RKO (cell line): ENCODE results near the gene TUG1.

ENCODE experiments used
- DNase-seq: peaks from one replicate; pipeline ENCODE4 v3.0.0-alpha.2; 2016; ENCODE audit warnings: low spot score

TUG1 gene

GRCh38 chr22:30947816-30948454 lies 21.1 kb upstream of the TUG1 start:
- peak; percentile 59 for DNase-seq

DNA sequence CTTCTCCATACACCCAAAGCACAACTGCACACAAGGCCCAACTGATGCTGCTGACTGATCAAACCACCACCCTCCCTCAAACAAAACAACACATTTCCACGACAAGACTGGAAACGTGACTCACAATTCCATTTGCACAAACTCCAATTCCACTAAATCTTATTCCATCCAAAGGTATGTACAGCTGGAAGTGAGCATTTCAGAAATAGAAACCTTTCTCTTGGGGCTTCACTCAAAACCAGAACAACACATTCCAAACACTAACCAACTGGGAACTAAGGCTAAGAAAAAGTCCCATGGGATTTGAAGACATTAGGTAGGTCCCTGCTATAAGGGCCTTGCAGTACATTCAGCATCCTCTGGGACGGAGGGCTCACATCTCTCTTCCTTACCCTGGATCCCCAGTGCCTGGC lies 20.1 kb upstream of the TUG1 start:
- no peak for DNase-seq

GRCh38 chr22:30949934-30950660 lies 19.0 kb upstream of the TUG1 start:
- no peak for DNase-seq

GRCh38 chr22:30953206-30953605 lies 15.9 kb upstream of the TUG1 start:
- no peak for DNase-seq

- DNase-seq: no peak
Observed at GRCh38 chr22:30955153-30955552, 13.9 kb upstream of the TUG1 start.

DNA sequence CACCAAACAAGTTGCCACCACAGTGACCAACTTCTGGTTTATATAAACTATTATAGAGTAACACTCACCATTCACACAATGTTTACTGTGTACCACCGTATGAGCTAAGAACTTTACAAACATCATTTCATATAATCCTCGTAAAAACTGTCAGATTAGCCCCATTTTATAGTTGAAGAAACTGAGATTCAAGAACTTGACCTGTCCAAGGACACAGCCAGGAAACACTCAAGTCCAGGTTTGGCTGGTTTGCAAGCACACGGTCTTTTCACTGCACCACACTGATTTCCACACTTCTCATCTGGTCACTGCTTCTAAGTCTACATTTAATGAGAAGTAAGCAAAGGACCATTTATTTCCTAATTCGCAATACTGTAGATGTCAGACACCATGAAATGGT lies 4.2 kb upstream of the TUG1 start:
- no peak for DNase-seq

DNA sequence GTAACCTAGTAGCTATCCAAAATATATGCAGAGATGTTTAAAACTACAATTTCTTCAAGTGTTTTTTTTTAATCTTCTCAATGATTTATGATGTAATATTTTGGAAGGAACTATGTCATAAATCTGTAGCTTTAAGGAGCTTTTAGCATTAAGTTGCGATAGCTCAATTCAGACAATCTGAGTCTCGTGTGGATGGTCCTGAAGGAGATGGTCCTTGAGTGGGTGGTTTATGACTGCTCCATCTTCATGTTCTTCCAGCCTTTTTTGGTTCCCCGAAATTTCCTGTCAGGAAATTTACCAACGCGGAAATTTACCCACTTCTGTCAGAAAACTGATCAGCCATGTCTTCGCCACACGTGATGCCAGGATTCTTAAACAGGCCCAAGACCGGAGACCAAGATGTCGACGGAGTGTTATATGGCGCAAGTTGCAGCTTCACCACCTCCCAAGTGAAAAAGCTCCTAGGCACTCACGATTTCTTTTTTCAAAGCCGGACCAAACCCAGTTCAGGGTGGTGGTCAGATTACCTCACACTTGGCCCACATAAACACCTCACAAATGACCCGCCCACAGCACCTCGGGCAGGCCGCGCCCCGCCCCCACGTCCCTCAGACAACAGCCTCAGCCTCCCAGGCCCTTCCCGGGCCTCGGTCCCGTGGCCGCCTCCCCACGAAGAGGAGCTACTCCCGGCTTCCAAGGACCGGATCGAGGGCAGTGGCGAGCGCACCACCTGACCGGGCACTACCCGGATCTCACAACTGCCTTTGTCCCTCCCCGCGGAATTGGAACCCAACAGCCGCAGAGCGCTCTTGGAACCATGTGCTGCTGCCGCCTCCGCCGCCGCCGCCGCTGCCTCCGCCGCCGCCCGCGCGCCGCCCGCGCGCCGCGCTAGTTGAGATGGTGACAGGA lies 796 bp upstream of the TUG1 start, which contains the start of gene MORC2:
MORC2 (minus strand) TSS at position 760 of the 909 bp plus-strand sequence. CDS start 885 bp downstream, outside the sequence.
- DNase-seq: peak; percentile 61

DNA sequence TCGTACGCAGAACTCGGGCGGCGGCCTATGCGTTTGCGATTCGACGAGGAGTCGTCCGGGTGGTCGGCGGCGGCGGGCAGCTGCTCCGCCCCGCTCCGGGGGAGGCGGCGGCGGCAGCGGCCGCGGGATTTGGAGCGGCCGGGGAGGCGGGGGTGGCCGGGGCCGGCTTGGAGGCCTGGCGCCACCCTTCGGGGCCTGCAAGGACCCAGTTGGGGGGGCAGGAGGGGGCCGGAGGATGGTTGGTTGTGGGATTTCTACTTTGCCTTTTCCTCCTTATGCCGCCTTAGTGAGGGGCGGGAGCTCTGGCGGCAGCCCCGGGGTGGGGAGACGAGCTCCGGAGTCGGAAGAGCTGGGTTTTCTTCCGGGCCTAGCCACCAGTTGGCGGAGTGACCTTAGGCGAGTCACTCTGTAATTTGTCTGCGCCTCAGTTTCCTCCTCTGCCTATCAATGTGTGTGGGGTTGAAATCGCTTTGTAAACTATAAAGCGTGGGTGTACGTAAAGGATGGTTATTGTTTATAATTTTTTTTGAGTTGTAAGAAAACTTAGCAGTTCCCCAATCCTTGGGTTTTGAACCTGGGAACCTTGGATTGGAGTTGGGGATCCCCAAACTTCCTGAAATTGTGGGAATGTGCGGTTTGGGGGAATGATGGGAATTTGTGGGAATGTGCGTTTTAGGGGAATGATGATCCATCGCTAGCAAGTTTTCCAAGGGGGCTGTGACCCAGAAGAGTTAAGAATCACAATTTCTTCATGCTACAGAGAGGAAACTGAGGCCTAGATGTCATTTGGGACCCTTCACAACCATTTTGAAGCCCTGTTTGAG lies 679 bp downstream of the TUG1 start:
- DNase-seq: peak; percentile 48

GRCh38 chr22:30970356-30970746 lies 1.3 kb downstream of the TUG1 start:
- DNase-seq: peak; percentile 9

DNA sequence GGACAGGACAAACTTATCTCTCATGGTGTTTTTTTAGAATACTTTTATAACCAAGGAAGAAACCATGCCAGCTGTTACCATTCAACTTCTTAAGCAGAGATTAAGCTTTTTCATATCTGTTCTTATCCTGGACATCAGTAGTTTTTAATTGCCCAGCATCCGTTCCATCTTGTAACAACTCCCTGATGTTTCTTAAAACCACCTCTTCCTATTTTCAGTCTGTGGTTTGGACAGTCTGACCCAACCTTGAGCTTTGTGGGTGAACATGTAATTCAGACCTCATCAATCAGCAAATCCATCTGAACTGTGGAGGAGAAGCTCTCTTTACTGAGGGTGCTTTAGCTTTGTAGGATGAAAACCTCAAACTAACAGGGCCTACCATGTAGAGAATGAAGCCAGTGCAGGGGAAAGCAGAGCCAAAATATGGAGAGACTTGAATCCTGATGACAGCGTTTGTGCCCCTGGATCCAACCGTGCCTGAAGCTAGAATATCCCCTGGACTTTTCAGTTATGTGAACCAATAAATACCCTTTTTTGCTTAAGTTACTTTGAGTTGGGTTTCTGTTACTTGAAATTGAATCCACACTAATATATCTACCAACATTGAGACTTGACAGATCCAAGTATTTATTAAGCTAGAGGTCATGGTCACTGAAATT lies 9.4 kb downstream of the TUG1 start:
- no peak for DNase-seq

DNA sequence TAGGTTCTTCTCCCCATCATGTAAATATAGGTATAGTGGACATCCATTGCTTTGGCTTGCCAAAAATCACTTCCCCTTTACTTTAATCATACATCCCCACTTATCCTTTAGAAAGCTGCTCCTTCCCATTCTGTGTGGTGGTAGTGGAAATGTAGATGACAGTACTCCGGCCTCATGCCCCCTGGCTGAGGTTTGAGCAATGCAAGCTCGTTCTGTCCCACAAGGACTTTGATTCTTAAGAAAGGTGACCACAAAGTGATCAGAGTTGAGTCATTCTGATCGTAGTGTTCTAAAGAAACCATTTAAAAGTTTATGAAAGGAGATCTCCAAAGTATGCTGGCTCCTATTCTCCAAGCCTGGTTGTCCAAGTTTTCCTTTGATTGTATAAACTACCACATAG lies 10.9 kb downstream of the TUG1 start:
- DNase-seq: no peak

DNA sequence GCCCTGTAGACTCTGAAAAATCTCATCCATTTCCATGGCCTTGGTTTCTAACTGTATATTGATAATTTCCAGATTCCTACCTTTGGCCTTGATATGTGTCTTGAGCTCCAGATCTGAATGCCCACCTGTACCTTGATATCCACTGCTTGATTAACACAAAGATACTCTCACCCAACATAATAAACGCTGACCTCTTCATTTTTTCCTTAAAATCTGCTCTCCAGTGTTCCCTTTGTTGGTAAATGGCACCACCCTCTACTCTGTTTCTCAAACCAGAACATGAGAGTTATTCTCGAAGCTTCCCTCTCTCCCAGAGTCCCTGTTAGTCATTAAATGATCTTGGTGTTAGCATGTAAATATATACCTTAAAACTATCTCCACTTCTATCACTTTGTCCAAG lies 13.4 kb downstream of the TUG1 start:
- DNase-seq: no peak

DNA sequence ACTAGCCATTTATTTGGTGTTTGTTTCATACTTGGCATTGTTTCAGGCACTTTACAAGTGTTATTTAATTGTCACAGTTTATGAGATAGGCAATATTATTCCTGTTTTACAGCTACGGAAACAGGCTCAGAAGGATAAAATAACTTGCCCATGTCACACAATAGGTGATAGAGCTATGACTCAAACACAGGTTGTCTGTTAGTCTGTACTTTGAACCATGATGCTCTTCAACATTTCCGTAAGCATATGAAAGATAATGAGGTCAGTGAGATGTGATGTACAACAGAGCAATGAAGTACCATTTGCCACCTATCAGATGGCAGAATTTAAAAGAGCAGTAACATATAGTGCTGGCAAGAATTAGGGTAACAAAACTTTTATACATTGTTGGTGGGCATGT lies 15.3 kb downstream of the TUG1 start:
- peak; percentile 46 for DNase-seq

DNA sequence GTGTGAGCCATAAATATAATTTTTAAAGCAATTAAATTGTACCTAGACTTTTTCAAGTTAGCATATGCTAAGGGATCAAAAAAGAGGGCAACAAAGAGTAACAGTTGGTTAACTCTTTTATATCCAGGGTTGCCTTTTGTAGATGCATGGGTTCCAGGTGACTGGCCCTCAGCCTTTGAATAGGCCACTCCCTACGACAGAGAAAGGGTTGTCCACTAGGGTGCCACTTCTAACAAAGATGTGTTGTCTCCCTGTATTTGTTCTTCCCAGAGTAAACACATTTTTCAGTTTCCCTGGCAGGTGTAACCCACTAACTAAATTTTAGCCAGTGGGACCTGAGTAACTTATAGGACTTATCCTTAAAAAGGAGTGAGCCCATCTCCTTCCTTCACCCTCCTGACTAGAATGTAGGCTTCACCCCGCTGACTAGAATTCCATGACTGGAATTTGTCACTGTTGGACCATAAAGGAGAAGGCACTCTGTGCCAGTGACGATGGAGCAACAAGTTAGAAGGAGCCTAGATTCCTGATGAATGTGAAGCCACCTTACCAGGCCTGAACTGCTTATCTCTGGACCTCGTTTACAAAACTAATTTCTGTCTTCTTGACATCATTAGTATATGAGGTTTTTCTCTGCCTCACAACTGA lies 16.6 kb downstream of the TUG1 start:
- no peak for DNase-seq

- no peak for DNase-seq
Observed at GRCh38 chr22:30989474-30989873, 20.4 kb downstream of the TUG1 start.

- DNase-seq: no peak
Observed at GRCh38 chr22:30990690-30991089, 21.6 kb downstream of the TUG1 start.

DNA sequence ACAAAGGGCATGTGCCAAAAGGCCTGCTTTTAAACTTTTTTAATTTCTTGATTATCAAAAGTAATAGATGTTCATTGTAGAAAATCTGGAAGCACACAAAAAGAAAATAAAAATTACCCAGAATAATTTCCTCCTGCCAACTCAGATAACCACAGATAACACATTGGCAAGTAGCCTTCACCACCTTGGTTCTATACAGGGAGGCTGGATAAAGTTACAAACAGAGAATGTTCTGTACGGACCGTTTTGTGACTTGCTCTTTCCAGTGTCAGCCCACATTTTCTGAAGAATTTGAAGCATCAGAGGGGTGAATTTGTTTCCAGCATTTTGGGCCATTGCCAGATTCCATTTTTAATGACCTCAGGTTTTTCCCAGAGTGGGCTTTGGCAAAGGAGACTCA lies 23.5 kb downstream of the TUG1 start:
- DNase-seq: no peak

GRCh38 chr22:30994960-30995359 lies 25.9 kb downstream of the TUG1 start:
- no peak for DNase-seq

GRCh38 chr22:30996462-30996861 lies 27.4 kb downstream of the TUG1 start:
- DNase-seq: no peak

DNA sequence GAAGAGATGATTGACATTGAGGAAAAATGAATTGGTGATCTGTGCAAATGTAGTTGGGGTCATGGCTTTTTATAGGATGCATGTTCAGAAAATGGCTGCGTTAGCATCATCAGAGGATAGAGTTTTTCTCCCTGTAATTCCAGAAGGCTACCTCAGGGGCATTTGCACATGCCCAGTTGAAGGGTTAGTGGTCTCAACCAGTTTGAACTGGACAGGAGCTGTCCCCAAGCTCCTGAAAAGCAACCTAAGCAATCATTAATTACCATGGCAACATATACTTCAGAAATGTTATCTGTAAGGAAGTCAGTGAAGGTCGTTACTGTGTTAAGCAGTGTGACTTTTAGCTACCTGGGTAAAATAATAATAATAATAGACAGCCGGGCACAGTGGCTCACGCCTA lies 29.3 kb downstream of the TUG1 start:
- DNase-seq: peak; percentile 9
